ENCODE results near the gene TCF7L2.

Gene TCF7L2

DNA sequence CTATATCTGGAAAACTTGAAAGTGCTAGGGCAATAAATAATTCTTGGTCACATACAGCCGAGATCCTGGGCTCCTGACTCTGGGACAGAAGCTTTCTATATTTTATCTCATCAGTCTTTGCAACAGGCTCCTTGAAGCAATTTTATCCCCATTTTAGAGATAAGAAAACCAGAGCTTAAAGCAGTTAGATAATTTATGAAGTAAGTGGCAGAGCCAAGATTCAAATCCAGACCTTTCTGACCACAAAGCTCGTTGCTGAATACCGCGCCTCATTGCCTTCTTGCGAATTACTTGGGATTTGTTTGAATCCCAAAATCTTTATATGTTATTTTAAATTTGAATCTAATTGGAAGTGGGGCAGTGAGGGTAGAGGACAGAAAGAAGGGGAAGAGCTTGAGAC lies 106.0 kb downstream of the TCF7L2 start:
- Histone ChIP-seq H3K4me2 (ENCODE audit: low read length) (no peak overlapping the region), H3K79me2 (ENCODE audit: low read length) (no peaks in the 10 kb centered on the region), H3K4me1 (ENCODE audit: low read length) (no peaks in the 10 kb centered on the region), H2AFZ (ENCODE audit: low read depth, low read length) (no peak overlapping the region), H3K9me3 (ENCODE audit: insufficient read depth, low read length) (no peaks in the 10 kb centered on the region), H3K4me3 (ENCODE audit: low read length) (no peak overlapping the region), H3K9ac (ENCODE audit: low read length) (no peak overlapping the region), H3K27me3 (ENCODE audit: low read depth, low read length) (peaks cover 11% of the 10 kb centered on the region), H3K36me3 (replicated peaks; ENCODE audit: low read depth, low read length) (no peaks in the 10 kb centered on the region), H3K27ac (ENCODE audit: low read length) (no peak overlapping the region), H4K20me1 (ENCODE audit: insufficient read depth, low read length) (no peaks in the 10 kb centered on the region)
- TF ChIP-seq, protein P1, sequence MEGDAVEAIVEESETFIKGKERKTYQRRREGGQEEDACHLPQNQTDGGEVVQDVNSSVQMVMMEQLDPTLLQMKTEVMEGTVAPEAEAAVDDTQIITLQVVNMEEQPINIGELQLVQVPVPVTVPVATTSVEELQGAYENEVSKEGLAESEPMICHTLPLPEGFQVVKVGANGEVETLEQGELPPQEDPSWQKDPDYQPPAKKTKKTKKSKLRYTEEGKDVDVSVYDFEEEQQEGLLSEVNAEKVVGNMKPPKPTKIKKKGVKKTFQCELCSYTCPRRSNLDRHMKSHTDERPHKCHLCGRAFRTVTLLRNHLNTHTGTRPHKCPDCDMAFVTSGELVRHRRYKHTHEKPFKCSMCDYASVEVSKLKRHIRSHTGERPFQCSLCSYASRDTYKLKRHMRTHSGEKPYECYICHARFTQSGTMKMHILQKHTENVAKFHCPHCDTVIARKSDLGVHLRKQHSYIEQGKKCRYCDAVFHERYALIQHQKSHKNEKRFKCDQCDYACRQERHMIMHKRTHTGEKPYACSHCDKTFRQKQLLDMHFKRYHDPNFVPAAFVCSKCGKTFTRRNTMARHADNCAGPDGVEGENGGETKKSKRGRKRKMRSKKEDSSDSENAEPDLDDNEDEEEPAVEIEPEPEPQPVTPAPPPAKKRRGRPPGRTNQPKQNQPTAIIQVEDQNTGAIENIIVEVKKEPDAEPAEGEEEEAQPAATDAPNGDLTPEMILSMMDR (IDR thresholded peaks at IDR 0.05; ENCODE audit: low read depth, low read length), result no peak
- TF ChIP-seq EZH2phosphoT487 (IDR thresholded peaks at IDR 0.05; ENCODE audit: low read depth), result no peak

DNA sequence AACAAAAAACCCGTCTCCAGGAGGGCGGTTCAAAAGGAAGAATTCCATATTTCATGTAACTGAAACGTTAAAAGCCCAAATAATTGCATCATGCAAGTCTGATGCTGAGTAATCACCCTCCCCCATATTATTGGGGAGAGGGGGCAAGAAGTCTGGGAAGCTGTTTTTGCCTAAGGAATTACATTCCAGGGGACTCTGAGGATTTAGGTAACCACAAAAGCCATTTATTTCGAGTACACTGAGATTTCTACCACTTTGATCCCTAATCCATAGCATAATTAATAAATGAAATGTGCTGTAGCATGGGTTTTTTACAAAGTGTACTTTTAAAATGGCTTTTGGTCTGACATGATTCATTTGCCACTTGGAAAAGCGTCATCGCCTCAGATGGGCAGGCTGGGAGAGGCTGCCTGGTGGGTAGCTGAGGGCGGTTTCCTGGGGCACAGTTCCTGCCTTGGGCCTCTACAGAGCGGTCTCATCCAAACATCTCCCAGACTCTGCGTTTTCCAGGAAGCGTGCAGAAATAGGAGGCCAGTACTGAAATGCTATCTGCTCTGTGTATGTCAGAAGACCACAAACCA lies 106.5 kb downstream of the TCF7L2 start:
- TF ChIP-seq, protein P1 (IDR thresholded peaks at IDR 0.05; ENCODE audit: low read depth, low read length), result no peak
- no peak for TF ChIP-seq EZH2phosphoT487 (IDR thresholded peaks at IDR 0.05; ENCODE audit: low read depth)
- H3K27me3 ChIP-seq (ENCODE audit: low read depth, low read length), result peaks cover 10% of the 10 kb centered on the region
- H2AFZ ChIP-seq (ENCODE audit: low read depth, low read length), result no peak overlapping the region
- no peaks in the 10 kb centered on the region for H3K79me2 ChIP-seq (ENCODE audit: low read length)
- H3K36me3 ChIP-seq (replicated peaks; ENCODE audit: low read depth, low read length), result no peaks in the 10 kb centered on the region
- no peaks in the 10 kb centered on the region for H3K9me3 ChIP-seq (ENCODE audit: insufficient read depth, low read length)
- H3K27ac ChIP-seq (ENCODE audit: low read length), result no peak overlapping the region
- no peak overlapping the region for H3K4me3 ChIP-seq (ENCODE audit: low read length)
- H3K9ac ChIP-seq (ENCODE audit: low read length), result no peak overlapping the region
- H4K20me1 ChIP-seq (ENCODE audit: insufficient read depth, low read length), result no peaks in the 10 kb centered on the region
- no peaks in the 10 kb centered on the region for H3K4me1 ChIP-seq (ENCODE audit: low read length)
- H3K4me2 ChIP-seq (ENCODE audit: low read length), result no peak overlapping the region

DNA sequence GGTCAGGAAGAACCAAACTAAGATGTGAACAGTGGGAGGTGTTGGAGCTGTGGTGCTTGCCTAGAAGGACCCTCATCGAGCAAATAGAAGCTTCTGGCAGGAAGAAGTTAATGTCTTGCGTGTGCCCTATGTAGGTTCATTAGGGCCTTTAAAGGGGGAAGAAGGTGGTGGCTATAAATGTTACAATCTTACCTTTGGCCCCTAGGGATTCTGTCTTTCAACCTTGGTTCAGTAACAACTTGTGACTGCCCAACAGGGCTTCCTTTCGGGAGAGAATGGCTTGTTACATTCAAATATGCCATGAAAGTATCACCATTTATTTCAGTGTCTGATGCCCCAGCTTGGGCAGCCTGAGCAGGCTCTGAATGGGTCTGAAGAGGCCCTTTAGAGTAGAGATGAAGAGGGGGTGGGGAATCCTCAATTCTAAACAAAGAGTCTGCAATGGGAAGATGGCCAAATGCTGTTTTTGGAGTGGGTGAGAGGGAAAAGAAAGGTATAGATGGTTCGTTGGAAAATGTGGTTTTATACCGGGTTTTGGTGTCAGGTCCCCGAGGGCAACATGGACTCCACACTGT lies 108.0 kb downstream of the TCF7L2 start:
- H3K9ac ChIP-seq (ENCODE audit: low read length), result no peak overlapping the region
- H3K27me3 ChIP-seq (ENCODE audit: low read depth, low read length), result peaks cover 5% of the 10 kb centered on the region; the same call in 1 of the 2 replicates
- no peaks in the 10 kb centered on the region for H3K36me3 ChIP-seq (replicated peaks; ENCODE audit: low read depth, low read length)
- no peak for TF ChIP-seq EZH2phosphoT487 (IDR thresholded peaks at IDR 0.05; ENCODE audit: low read depth)
- TF ChIP-seq, protein P1 (IDR thresholded peaks at IDR 0.05; ENCODE audit: low read depth, low read length), result no peak
- no peak overlapping the region for H3K27ac ChIP-seq (ENCODE audit: low read length)
- no peaks in the 10 kb centered on the region for H4K20me1 ChIP-seq (ENCODE audit: insufficient read depth, low read length)
- no peaks in the 10 kb centered on the region for H3K4me1 ChIP-seq (ENCODE audit: low read length)
- no peak overlapping the region for H3K4me2 ChIP-seq (ENCODE audit: low read length)
- H3K79me2 ChIP-seq (ENCODE audit: low read length), result no peaks in the 10 kb centered on the region
- H2AFZ ChIP-seq (ENCODE audit: low read depth, low read length), result no peak overlapping the region
- H3K4me3 ChIP-seq (ENCODE audit: low read length), result no peak overlapping the region
- no peaks in the 10 kb centered on the region for H3K9me3 ChIP-seq (ENCODE audit: insufficient read depth, low read length)

GRCh38 chr10:113058523-113059370 lies 108.7 kb downstream of the TCF7L2 start:
- Histone ChIP-seq H3K27ac (ENCODE audit: low read length) (no peak overlapping the region), H3K4me3 (ENCODE audit: low read length) (no peak overlapping the region), H3K36me3 (replicated peaks; ENCODE audit: low read depth, low read length) (no peaks in the 10 kb centered on the region), H3K4me2 (ENCODE audit: low read length) (no peak overlapping the region), H3K79me2 (ENCODE audit: low read length) (no peaks in the 10 kb centered on the region), H4K20me1 (ENCODE audit: insufficient read depth, low read length) (no peaks in the 10 kb centered on the region), H2AFZ (ENCODE audit: low read depth, low read length) (no peak overlapping the region), H3K27me3 (ENCODE audit: low read depth, low read length) (peaks cover 5% of the 10 kb centered on the region; the same call in 1 of the 2 replicates), H3K4me1 (ENCODE audit: low read length) (no peaks in the 10 kb centered on the region), H3K9ac (ENCODE audit: low read length) (no peak overlapping the region), H3K9me3 (ENCODE audit: insufficient read depth, low read length) (no peaks in the 10 kb centered on the region)
- TF ChIP-seq, protein P1 (IDR thresholded peaks at IDR 0.05; ENCODE audit: low read depth, low read length), result no peak
- no peak for TF ChIP-seq EZH2phosphoT487 (IDR thresholded peaks at IDR 0.05; ENCODE audit: low read depth)

Data from OCI-LY3 (cell line).